SK-N-SH (cell line): ENCODE results near the gene FN3K. TPM values are rescaled to one million over a fixed set of nuclear protein-coding genes. Genes with fewer than 3 reads are reported as not detected.

Source experiments
- polyA plus RNA-seq, 3 experiments: library from polyadenylated mRNA; depleted of rRNA; stranded (reverse); fragments of >200 nt; gene quantifications; 2 replicates each; pipeline ENCODE4 v1.2.3, GENCODE V29; 2012

FN3K gene
- polyA plus RNA-seq, 1 of the 3 experiments (the other 2 are of a cell fraction), result 9.9 TPM

Other genes with a start within 250 kb of the FN3K start
- 33.6 and 36.4 TPM in 2 replicates for gene FOXK2, start 215.9 kb upstream of the FN3K start, polyA plus RNA-seq (2012; rRNA removed)
- gene WDR45B, start 87.2 kb upstream of the FN3K start, polyA plus RNA-seq (2012; rRNA removed), result 171 and 191 TPM in 2 replicates
- gene RAB40B, start 36.9 kb upstream of the FN3K start, polyA plus RNA-seq (2012; rRNA removed), result 13.4 and 20.7 TPM in 2 replicates
- 54.3 and 68.2 TPM in 2 replicates for gene FN3KRP, start 18.9 kb upstream of the FN3K start, polyA plus RNA-seq (2012; rRNA removed)
- 78.7 and 107 TPM in 2 replicates for gene TBCD, start 16.4 kb downstream of the FN3K start, polyA plus RNA-seq (2012; rRNA removed)
- gene ZNF750, start 104.4 kb downstream of the FN3K start, polyA plus RNA-seq (2012; rRNA removed), result not detected in 2 replicates